T follicular helper cell (primary cell): ENCODE data around the gene DAPK1.

ENCODE experiments used
- DNase-seq: peaks from one replicate; pipeline ENCODE4 v3.0.0-alpha.2; 2020; ENCODE audit warnings: low read depth

DAPK1 gene

GRCh38 chr9:87569008-87569509 is 71.4 kb downstream of the DAPK1 start:
- DNase-seq: no peak

- DNase-seq: no peak
Measured at GRCh38 chr9:87569518-87569917, 71.9 kb downstream of the DAPK1 start.

- no peak for DNase-seq
Measured at GRCh38 chr9:87570000-87570908, 72.6 kb downstream of the DAPK1 start.

GRCh38 chr9:87572719-87573118 is 75.1 kb downstream of the DAPK1 start:
- no peak for DNase-seq

GRCh38 chr9:87573841-87574342 is 76.2 kb downstream of the DAPK1 start:
- no peak for DNase-seq

- no peak for DNase-seq
Measured at GRCh38 chr9:87577746-87578145, 80.1 kb downstream of the DAPK1 start.

GRCh38 chr9:87578625-87579024 is 81.0 kb downstream of the DAPK1 start:
- no peak for DNase-seq

- DNase-seq: no peak
Measured at GRCh38 chr9:87579781-87580541, 82.3 kb downstream of the DAPK1 start.

GRCh38 chr9:87580941-87581438 is 83.3 kb downstream of the DAPK1 start:
- DNase-seq: no peak

- no peak for DNase-seq
Measured at GRCh38 chr9:87581513-87581912, 83.8 kb downstream of the DAPK1 start.

- no peak for DNase-seq
Measured at GRCh38 chr9:87581949-87582637, 84.4 kb downstream of the DAPK1 start.

- no peak for DNase-seq
Measured at GRCh38 chr9:87584326-87584725, 86.7 kb downstream of the DAPK1 start.

- DNase-seq: no peak
Measured at GRCh38 chr9:87585123-87585855, 87.6 kb downstream of the DAPK1 start.

- no peak for DNase-seq
Measured at GRCh38 chr9:87586731-87587355, 89.2 kb downstream of the DAPK1 start.

GRCh38 chr9:87587356-87587745 is 89.7 kb downstream of the DAPK1 start:
- no peak for DNase-seq

- DNase-seq: no peak
Measured at GRCh38 chr9:87587864-87588263, 90.2 kb downstream of the DAPK1 start.

GRCh38 chr9:87588339-87588738 is 90.7 kb downstream of the DAPK1 start:
- DNase-seq: no peak

GRCh38 chr9:87590996-87591395 is 93.3 kb downstream of the DAPK1 start:
- DNase-seq: no peak

GRCh38 chr9:87592554-87593358 is 95.1 kb downstream of the DAPK1 start:
- no peak for DNase-seq
